GM21619 (cell line): ENCODE results near the gene HKDC1.

Experiments
- ATAC-seq: cut with Tn5 transposase; IDR thresholded peaks from one replicate; pipeline ENCODE4 v1.9.1; 2021; ENCODE audit not compliant: unreplicated experiment

Gene HKDC1

DNA sequence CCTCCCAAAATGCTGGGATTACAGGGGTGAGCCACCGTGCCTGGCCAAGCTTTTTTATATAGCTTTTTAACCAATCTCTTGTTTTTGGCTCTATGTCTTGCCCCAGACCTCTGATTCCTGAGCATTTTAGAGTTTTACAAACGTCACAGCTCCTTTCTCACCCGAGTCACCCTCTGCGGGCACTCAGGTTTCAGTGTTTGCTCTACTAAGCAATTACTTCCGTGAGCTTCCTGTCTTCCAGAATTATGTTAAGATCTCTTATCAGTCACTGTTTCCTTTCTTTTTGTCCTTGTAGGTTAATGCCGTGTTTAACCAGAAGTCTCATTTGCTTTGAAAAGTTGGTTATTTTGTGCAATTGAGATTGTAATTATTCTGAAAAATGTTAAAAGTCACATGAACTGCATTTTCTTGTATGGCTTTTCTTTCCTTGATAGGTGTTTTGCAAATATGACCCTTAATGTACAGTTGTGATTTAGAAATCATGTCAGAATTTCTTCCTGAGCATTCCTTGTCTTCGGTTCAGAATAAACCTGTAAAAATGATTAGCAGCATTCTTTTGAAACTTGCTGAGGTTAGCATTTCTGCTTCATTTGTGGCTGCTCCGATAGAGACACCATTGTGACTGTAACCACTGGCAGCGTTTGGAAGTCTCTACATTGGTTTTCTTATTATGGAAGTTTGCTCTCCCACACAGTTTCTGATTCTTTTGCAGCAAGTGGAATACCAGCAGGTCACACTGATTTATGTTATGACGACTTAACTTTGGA lies 4.5 kb upstream of the HKDC1 start:
- ATAC-seq: no peak

DNA sequence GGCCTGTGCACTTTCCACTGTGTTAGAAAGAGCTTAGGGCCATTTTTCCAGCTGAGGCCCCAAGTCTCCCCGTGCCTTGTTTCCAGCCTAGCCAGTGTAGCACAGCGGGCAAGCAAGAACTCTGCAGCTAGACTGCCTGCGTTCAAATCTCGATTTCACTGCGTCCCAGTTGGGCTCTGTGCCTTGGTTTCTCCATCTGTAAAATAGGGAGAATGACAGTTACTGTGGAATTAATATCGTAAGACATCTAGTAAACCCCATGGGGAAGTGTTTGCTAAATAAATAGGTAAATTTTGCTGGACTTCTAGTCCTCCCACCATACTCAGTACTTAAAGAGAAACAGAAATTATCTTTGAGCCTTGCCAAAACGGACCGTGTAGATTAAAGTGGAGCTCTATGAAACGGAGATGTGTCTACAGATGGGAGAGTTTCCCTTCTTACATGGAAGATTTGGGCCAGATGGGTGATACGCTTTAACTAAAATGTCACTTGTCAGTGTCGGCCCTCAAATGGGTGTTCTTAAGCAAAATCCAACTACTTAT lies 3.5 kb upstream of the HKDC1 start:
- no peak for ATAC-seq

DNA sequence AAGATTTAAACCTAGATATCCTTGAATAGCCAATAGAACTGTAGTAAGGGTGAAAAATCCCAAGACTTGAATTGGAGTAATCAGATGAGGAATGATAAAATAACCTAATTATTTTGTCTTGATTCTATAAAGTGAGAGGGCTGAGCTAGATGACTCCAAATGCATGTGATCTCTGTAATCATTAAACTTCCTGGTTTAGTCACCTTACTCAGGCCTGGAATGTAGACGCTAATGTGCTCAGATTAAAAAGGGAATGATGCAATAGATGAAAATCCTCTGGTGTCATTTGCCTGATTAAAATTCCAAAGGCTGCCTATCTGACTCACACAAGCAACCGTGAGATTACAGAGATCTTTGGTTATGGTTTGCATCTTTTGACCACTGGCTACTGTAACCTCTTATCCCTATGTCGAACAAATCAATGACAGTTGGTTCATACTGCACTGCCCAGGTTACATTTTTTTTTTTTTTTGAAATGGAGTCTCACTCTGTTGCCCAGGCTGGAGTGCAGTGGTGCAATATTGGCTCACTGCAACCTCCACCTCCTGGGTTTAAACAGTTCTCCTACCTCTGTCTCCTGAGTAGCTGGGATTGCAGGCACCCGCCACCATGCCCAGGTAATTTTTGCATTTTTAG lies 2.9 kb upstream of the HKDC1 start:
- ATAC-seq: no peak

DNA sequence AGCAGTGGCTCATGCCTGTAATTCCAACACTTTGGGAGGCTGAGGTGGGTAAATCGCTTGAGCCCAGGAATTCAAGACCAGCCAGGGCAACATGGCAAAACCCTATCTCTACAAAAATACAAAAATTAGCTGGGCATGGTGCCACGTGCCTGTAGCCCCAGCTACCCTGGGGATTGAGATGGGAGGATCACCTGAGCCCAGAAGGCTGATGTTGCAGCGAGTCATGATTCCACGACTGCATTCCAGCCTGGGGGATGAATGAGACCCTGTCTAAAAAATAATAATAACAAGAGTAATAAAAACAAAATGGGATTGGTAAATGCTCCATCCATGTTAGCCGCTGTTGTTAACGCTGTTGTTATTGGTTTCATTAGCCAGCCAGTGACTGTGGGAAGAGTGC lies 1.3 kb upstream of the HKDC1 start:
- no peak for ATAC-seq

DNA sequence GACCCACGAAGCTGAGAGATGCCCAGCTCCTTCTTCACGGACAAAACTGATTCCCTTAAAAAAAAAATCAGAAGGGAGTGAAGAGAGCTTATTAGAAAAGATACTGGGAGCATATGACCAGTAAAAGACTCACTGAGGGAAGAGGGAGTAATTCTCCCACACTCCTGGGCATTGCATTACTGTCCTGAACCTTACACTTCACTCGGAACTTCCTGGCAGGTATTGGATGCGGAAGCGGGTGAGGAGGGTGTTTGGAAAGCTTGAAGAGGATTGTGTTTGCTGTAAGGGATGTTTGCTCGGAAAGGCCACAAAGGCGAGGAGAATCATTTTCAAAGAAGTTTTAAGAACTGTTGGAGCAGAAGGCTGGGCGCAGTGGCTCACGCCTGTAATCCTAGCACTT lies 375 bp downstream of the HKDC1 start:
- no peak for ATAC-seq

DNA sequence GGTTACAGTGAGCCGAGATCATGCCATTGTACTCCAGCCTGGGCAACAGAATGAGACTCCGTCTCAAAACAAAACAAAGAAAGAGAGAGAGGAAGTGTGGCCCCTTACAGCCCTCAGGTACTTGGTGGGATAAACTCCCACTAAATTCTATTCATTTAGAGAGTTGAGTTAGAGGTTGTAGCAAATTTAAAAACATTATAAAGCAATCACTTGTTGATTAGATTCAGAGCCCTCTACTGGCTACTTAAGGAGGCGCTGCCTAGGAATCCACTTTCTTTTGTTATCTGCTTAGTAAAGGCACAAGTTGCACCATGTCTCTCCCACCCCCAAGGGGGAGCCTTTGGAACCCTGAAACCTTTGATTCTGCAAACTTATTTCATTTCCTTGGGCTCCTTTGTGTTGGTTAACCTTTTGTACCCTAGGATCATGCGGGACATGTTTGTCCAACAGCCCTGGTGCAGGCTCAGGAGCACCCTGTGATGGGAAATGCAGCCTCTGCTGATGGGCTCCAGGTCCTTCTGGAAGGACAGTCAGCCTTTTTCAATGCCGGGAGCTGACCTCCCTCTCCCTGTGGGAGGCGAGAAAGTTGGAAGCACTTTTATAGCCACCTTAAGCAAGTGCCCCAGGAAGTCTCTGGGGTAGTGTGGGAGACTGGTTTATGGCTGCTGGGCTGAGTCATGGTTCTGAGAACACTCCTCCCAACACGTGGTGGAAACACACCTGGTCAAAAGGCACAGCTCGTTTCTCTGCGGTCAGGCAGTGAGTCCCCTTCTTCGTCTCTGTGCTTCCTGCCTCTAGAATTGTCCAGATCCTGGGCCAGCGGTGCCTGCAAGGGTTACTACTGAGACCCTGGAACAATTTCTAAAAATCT lies 2.3 kb downstream of the HKDC1 start:
- ATAC-seq: peak; percentile 96

DNA sequence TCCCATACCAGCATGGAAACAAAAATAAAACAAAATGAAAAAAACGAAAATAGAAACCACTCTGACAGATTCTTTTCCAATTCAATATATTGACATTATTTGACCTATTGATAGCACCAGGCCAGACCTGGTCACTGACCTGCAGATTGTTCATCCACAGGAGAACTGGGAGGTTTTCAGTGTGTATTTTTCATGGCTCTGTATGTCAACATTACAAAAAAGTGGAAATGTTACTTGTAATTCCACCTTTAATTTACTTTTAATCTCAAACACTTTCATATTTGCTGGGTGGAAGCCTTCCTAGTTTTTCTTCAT lies 2.9 kb downstream of the HKDC1 start:
- peak; percentile 3 for ATAC-seq

DNA sequence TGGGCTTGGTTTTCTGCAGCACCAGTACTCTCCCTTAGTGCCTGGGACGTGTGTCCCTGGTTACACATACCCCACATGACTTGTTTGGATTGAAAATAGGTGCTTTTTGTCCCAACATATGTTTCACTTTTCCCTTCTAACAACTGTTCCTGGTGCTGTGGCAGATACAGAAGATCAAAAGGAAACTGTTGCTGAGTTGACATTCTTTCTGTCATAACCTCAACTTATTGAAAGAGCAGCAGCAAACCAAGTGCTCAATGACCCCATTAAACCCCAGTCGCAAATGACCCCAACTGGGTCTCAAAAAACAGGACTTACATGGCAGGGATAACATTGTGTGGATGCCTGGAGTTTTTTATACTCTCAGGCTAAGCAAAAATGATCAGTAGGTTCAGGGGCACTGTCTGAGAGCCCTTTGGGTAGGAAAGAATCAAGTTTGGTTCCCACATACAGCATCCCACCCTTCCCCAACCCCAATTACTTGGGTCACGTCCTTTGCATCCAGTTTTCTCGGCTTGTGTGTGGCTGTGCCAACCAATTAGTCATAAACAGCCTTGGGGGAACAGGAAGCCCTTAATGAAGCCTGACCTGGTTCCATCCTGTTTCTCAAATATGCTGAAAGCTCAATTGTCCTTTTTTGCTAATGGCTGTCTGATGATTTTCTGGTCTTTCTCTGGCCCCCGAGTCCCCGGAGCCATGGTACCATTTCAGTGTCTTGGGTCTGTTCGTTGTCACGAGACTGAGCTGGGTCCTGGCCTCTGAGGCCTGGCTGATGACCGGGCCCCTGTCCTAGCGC lies 4.9 kb downstream of the HKDC1 start:
- no peak for ATAC-seq

DNA sequence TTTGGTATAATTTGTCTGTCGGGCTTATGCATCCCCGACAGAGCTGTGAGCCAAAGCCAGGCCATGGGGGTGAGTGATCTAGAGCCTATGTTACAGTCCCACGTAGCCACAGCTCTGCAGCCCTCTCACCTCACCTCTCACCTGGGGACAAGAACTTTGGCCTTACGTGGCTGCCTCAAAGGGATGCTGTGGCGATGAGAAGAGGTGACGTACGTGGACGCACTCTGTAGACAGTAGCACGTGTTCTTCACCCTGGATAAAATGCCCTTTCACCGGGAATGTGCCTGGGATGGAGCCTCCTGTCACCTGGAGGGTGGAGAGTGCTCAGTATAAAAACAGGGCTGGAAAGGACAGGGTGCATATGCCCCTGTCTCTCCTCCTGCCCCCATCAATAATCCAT lies 5.5 kb downstream of the HKDC1 start:
- no peak for ATAC-seq

DNA sequence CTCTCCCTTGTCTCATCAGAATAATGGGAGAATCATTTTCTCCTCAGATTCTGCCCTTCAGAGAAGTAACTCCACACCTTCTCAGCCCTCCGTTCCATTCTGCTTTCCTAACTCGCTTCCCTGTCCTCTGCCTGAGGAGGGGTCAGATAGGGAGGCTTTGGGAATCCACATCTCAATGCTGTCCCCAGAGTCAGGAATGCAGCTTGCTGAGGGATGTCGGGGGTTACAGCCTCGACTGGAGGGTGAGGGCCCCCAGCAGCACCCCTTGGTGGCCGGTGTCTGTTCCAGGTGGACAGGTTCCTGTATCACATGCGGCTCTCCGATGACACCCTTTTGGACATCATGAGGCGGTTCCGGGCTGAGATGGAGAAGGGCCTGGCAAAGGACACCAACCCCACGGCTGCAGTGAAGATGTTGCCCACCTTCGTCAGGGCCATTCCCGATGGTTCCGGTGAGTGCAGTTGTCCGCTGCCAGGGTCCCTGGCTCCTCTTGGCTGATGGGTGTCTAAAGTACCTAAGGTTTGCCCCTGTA lies 6.9 kb downstream of the HKDC1 start:
- no peak for ATAC-seq

DNA sequence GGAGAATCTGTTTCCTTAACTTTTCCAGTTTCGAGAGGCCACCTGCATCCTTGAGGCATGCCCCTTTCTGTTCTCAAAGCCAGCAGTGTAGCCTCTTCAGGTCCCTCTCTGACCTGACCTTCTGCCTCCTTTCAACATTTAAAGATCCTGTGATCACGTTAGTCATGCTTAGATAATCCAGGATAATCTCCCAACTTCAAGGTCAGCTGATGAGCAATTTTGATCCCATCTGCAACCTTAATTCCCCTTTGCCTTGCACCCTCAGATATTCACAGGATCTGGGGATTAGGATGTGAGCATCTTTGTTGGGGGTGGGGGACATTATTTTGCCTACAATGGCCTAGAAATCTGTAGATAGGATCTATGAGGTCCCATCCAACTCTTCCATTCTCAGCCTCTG lies 8.0 kb downstream of the HKDC1 start:
- no peak for ATAC-seq

DNA sequence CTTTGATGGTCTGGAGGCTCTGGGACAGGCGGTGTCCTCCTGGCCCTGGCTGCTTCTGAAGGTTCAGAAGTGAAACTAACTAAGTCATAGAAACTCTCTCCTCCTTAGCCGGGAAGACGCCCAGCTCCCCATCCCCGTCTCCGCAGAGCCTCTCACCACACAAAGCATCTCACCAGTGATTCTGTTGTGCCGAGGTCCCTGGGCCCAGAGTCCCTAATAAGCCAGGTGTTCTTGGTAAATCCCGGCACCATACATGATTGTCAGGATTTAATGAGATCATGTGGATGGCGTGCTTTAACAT lies 9.4 kb downstream of the HKDC1 start:
- no peak for ATAC-seq

DNA sequence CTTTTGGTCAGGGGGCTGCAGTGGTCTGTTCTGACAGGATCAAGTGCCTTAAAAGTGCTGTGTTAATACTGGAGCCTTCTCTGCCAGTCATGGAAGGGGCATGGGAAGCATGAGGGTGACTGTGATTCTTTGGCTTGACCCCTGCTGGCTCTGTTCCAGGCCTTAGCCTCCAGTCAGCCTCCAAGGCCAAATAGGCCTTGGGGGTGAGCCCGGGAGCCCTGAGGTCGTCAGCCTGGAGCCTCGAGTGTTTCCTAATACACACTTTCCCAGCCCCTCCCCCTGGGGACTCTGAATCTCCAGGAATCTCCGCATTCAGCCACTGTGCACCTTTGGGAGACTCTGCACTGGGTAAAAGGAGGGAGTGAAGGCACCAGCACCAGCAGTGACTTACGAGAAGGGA lies 10.0 kb downstream of the HKDC1 start:
- ATAC-seq: no peak

DNA sequence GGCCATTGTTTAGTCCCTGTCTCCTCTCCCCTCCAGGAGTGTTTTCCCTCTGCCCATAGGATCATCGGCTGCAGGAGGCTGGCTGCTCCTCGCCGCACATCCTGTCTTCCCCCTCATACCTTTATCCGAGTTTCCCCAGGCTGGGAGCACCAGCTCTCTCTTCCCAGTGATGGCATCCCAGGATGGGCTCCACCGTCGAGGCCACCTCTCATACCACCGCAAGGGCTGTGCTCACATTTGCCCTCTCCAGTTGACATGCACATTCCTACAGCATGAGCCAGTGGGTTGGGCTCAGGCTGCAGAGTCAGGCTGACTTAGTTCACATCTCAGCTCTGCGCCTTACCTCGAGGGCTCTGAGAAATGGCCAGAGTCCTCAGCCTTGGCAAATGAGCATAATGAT lies 12.1 kb downstream of the HKDC1 start:
- ATAC-seq: no peak

DNA sequence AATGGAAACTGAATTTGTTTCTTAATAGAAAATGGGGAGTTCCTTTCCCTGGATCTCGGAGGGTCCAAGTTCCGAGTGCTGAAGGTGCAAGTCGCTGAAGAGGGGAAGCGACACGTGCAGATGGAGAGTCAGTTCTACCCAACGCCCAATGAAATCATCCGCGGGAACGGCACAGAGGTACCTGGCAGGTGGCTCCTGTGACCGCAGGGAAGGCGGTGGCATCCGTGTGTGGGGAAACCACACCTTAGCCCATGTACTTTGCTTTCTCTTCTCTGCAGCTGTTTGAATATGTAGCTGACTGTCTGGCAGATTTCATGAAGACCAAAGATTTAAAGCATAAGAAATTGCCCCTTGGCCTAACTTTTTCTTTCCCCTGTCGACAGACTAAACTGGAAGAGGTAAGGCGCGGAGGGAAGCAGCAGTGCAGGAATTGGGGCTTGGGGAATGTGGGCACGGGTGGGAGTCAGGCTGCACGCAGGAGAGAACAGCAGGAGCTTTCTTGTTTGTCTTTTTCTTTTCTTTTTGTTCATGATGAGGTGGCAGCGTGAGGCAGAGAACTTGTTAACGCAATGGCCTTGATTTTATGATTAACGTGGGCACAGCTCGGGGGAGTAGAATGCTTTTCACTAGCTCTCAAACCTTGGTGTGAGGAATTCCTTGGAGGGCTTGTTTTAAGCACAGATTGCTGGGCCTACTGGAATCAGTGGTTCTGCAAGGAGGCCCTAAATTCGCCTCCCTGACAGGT lies 12.8 kb downstream of the HKDC1 start:
- no peak for ATAC-seq

DNA sequence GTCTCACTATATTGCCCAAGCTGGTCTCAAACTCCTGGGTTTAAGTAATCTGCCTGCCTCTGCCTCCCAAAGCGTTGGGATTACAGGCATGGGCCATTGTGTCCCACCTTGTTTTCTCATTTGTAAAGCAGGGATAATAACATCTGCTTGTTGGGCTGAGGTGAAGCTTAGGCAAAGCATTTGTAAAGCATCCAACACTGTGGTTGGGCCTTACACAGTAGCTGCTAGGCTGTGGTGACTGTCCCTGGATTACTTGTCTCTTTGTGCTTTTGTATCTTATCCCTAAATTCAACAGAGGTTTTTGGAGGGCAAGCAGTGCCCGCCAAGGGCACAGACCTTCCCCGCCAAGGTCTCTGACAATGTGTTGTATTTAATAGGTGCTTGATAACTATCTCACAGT lies 14.3 kb downstream of the HKDC1 start:
- ATAC-seq: no peak

DNA sequence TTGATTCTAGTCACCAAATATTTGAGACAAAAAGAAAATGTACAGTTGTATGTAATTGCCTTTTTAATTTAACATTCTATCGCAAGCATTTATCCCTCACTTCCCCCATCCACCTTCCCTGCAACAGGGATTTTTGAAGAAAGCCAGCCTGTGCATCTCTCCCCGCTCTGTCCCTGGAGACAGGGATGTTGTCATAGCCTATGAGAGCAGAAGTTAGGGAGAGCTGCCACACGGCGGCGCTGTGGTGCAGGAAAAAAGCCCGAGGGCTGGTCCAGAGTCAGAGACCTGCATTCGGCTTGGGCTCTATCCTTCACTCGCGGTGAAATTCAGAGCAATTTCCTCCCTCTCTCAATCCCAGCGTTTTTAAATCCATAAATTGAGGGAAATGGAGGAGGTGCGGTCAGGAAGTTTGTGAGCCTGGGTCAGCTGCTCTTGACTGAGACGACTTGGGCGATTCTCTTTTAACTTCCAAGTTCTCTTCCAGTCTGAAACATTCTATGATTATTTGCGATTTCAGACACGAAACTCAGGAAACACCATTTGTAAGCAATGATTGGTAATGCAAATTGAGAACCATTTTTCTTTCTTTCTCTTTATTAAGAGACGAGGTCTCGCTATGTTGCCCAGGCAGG lies 17.5 kb downstream of the HKDC1 start:
- ATAC-seq: peak; percentile 95

DNA sequence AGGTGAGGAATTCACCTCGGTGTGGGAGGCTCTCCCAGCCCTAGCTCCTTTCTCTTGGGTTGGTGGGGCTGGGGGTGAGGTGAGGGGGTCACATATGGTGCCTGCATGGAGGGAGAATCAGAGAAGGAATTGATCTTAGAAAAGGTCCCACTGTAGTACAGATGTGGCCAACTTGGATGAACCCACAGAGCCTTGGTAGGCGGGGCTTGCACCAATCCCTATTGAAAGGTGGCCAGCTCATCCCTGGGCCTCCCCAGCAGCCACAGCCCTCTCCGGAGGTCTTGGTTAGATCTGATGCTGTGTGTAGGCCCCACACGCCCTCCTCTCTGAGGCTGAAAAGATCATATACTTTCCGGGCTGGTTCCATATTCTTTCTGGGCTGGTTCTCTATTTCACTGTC lies 19.0 kb downstream of the HKDC1 start:
- no peak for ATAC-seq

DNA sequence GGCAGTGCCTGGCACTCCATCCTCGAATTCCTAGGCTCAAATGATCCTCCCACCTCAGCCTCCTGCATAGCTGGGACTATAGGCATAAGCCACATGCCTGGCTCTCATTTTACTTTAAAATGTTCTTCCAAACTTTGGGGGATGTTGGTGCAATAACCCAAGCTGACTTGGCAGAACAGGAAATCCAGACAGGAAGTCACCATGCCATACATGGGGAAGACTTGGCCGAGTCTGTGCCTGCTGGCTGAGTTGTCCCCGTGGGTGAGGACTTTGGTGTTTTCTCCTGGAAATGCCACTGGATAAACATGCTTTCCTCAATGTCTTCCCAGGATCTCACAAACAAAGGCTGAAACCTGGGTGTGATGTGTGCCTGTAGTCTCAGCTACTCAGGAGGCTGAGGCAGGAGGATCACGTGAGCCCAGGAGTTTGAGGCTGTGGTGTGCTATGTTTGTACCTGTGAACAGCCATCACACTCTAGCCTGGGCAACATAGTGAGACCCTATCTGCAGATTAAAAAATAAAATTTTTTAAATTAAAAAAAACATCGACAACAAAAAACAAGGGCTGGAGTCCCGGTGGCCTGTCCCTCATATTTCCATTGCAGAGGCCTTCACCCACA lies 19.8 kb downstream of the HKDC1 start:
- no peak for ATAC-seq
